T-helper 1 cell treated with Interleukin-12 subunit alpha and Interleukin-12 subunit beta and Interleukin-4 antibody, amounts not matched to agents 30 ng/mL and 1 ng/mL, for 36 hours (primary cell): ENCODE data around the gene ESYT2. TPM values are rescaled to one million over a fixed set of nuclear protein-coding genes. Genes with fewer than 3 reads are reported as not detected.

Experiments
- intact Hi-C: fragments of 100-400 bp; cut with micrococcal nuclease; formaldehyde crosslinking; loops from one replicate; pipeline ENCODE4 v1.15.1; 2024
- total RNA-seq: library from RNA; stranded (reverse); gene quantifications from 2 replicates; pipeline ENCODE4 v1.2.3, GENCODE V29; 2022

Gene ESYT2
- total RNA-seq, 1 donor from 2014 or later = 86.3 TPM

DNA sequence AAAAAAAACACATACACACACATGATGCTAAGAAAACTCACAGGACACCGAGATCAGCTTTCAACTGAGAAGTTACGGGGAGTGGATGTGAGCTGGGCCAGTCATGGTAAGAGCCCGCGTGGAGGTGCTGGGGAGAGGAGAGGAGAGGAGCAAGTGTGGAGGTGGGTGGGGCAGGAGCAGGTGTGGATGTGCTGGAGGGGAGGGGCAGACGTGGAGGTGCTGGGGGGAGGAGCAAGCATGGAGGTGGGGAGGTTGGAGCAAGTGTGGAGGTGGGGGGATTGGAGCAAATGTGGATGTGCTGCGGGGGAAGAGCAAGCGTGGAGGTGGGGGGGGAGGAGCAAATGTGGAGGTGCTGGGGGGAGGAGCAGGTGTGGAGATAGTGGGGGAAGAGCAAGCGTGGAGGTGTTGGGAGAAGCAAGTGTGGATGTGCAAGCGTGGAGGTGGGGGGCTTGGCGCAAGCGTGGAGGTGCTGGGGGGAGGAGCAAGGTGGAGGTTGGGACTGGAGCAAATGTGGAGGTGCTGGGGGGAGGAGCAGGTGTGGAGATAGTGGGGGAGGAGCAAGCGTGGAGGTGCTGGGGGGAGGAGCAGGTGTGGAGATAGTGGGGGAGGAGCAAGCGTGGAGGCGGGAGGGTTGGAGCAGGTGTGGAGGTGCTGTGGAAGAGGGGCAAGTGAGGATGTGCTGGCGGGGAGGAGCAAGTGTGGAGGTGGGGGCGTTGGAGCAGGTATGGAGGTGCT is 100.2 kb downstream of the ESYT2 start:
- intact Hi-C loops = no loop called here

DNA sequence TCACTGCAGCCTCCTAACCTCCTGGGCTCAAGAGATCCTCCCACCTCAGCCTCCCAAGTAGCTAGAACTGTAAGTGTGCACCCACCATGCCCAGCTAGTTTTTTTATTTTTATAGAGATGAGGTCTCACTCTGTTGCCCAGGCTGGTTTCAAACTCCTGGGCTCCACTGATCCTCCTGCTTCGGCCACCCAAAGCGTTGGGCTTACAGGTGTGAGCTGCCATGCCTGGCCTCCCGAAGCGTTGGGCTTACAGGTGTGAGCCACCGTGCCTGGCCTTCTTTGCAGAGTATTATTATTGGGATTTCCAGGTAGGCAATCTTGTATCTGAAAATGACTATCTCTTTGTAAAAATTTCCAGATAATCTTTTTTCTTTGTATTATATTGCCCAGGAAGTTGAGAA is 101.6 kb downstream of the ESYT2 start:
- intact Hi-C loops = no loop called here

- intact Hi-C loops = no loop called here
These were observed 103.0 kb downstream of the ESYT2 start for GRCh38 chr7:158726277-158726807.

DNA sequence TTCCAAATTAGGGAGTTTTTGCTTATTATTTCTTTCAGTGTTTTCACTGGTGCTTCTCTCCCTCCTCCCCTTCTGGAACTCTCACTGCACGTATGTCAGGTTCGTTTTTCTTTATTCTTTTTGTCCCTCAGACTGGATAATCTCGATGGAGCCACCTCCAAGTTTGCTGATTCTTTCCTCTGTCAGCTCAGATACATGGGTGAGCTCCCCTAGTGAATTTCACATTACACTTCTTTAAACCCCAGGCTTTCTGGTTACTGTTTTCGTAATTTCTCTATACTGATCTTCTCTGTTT is 103.9 kb downstream of the ESYT2 start:
- intact Hi-C loops = no loop called here

GRCh38 chr7:158724658-158725505 is 104.4 kb downstream of the ESYT2 start:
- intact Hi-C loops = no loop called here

DNA sequence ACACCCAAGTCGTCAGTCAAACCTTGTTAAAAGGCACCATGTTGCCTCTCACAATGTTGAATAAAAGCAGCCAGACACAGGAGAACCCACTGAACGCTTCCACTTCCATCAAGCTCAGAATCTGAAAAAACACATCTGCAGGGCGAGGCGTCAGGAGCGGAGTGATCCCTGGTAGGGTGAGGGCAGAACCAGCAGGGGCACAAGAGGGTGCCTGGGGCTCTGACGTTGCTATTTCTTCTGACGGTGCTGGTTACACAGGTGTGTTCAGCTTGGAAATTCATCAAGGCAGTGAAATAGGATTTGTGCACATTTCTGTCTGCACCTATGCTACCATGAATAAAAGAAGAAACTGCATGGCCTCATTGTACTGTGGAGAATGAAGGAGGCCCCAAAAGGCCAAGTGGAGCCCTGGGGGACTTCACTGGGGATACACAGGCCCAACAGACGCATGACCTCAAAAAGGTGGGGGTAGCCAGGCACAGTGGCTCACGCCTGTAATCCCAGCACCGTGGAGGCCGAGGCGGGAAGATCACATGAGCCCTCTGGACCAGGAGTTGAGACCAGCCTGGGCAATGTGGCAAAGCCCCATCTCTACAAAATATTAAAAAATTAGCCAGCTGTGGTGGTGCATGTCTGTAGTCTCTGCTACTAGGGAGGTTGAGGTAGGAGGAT is 105.5 kb downstream of the ESYT2 start:
- intact Hi-C loops = no loop called here

DNA sequence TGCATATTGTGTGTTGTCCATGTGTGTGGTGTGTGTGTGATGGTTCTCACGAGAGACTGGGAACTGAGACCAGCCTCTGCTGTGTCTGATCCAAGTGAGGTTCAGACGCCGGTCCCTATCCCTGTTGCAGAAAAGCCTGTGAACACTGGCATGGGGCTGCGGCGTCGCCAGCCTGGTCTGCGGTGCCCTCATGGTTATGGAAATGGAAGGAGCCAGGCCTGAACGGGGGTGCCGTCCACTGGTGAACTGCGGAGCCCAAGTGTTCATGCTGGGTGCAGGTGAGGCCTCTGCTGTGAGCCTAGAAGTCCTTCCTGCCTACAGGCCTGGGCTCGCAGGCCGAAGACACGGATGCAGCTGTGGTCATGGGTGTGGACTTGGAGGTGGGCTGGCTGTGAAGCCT is 106.0 kb downstream of the ESYT2 start:
- intact Hi-C loops = no loop called here

- intact Hi-C loops = no loop called here
These were observed 106.6 kb downstream of the ESYT2 start for GRCh38 chr7:158722574-158723237.

GRCh38 chr7:158720112-158720511 is 109.2 kb downstream of the ESYT2 start:
- intact Hi-C loops = no loop called here

GRCh38 chr7:158716802-158717201 is 112.5 kb downstream of the ESYT2 start:
- intact Hi-C loops = no loop called here

DNA sequence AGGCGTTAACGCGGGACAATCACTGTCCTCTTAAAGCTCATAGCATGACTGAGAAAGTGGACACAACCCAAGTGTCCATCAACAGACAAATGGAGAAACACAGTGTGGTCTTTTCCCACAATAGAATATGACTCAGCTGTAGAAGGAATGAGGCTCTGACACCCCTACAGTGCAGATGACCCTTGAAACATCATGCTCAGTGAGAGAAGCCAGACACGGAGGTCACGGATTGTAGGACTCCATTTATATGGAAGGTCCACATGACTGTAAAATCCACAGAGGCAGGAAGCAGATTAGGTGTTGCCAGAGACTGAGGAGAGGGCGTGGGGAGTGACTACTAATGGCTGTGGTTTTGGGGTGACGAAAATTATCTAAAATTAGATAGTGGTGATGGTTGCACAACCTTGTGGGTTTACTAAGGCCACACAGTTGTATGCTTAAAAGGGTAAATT is 118.6 kb downstream of the ESYT2 start:
- intact Hi-C loops = no loop called here

- intact Hi-C loops = loop anchor here (10.0 kb wide), 1 partner anchor 1573 kb away; the partner anchor contains the start of gene UBE3C
These were observed 121.7 kb downstream of the ESYT2 start for GRCh38 chr7:158707610-158708009.

DNA sequence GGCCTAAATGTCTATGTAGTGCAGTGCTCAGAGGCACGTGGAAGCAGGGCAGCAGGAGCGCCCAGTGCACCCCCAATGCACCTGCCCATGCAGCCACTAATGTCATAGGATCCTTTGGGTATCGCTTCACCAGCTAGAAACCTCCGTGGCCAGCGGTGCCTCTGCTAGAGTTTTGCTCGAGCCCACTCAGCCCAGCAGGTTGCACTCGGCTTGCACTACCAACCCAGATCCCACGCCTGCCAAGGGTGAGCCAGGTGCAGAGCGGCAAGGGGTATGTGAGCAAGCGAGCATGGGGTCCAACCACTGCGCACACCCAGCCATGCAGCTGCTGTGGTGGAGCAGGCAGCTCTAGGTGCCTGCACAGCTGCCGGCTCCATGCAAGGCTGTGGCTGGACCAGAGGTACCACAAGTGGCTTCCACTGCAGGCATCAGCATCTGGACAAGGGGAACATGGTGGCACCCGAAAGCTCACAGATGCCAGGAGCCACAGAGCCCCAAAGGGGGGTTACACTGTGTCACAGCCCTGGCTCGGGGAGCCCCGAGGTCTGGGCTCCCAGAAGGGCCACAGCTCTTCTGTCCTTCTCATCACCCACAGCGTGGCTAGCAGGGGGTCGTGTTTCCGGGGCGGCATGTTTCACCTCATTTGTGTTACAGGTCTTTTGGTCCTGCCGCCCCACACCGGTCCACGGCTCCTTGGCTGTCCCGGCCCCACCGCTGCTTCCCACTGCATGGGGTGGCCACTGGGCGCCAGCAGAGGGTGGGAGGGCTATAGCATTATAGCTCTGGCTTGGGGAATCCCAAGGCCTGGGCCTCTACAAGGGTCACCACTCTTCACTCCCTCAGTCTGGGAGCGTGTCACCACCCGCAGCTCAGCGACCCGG is 122.4 kb downstream of the ESYT2 start:
- intact Hi-C loops = loop anchor here (10.0 kb wide), 1 partner anchor 1572 kb away; the partner anchor contains the start of gene UBE3C

DNA sequence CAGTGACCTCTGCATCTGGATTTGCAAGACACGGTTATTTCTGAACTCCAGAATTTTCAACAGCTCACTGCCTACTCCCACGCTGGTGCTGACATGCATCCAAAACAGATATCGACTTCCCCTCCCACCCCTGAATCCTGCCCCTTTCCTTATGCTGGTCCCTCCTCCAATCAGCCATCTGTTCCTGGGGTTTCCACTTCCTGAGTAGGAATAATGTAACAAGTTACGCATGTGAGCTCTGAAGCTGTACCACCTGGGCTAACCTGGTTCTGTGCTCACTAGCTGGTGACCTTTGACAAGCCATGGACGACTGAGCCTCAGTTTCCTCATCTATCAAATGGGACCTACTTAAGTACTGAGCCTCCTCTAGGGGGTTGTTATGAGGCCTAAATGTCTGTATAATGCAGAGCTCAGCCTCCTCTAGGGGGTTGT is 123.0 kb downstream of the ESYT2 start:
- intact Hi-C loops = loop anchor here (10.0 kb wide), 1 partner anchor 1571 kb away; the partner anchor contains the start of gene UBE3C

DNA sequence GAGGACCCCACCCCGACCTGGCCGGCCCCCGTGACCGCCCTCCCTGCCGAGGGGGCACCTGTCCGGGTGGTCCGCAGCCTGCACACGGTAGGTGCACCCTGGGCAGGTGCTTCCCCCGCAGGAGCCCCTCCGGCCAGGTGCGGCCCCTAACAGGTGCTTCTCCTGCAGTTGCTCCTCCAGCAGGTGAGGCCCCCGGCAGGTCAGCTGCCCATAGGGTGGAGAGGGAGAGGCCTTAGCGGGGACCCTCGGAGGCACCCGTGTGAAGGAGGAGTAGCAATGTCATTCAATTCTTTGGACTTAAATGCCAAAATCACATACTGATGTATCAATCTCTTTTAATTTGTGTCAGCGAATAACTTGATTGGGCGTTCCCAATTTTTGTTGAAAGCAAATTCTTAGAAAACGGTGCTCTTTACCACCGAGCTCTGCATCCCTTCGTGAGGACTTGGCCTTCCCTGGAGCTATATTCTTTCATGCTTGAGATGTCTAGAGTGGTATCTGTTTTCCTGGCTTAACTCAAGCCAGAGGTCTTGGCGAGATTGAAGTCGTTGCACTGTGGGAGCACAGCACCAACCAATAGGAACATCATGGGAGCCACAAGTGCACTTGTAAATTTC is 124.0 kb downstream of the ESYT2 start:
- intact Hi-C loops = loop anchor here (2.0 to 10.0 kb wide), 3 partner anchors 159 to 1571 kb away; partner anchors contain the start of gene UBE3C

DNA sequence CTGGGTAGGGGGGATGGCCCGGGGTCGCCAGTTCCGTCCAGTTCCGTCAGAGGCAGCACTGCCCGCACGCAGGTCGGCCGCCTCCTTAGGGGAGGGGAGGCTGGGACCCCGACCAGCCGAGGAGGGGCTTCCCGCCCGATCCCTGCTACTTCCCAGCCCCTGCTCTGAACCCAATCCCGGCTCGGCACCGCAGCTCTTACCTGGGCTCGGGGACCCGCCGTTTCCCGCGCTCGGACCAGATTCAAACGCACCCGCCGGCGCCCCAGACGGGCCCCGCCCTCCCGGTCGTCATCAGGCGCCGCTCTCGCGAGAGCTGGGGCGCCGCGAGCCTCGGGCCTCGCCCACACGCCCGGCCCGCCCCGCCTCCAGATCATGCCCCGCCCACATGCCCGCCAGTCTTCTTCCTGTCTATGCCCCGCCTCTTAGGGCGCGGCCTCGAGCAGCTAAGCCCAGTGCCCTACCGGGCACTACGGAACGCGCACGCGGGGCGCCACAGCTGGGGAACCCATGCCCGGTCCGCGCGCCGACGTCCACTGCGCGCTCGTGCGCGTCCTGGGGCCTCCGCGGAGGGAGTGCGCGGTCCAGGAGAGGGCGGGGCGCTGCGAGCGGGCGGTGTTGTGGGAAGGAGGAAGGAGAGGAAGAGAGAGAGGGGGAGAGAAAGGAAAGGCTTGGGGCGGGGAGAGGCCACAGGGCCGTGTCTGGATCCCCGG is 124.6 kb downstream of the ESYT2 start, which contains the start of gene NCAPG2:
Gene NCAPG2, minus strand, starts transcription at position 281 of the 710 bp plus-strand sequence. CDS start 2,905 bp downstream, outside the sequence.
- intact Hi-C loops = loop anchor here (1.0 to 10.0 kb wide), 7 partner anchors 48 to 1570 kb away; partner anchors contain the start of genes DYNC2I1, ESYT2 and UBE3C

- intact Hi-C loops = loop anchor here (1.0 to 10.0 kb wide), 8 partner anchors 12 to 1569 kb away; partner anchors contain the start of genes DYNC2I1, ESYT2 and UBE3C
These were observed 125.4 kb downstream of the ESYT2 start for GRCh38 chr7:158703679-158704523.
